HCT116 (cell line): ENCODE data around the gene MAU2. TPM values are rescaled to one million over a fixed set of nuclear protein-coding genes. Genes with fewer than 3 reads are reported as not detected.

ENCODE experiments used
- ATAC-seq: fragments of 200-7000 bp; cut with Tn5 transposase; 2 replicates; pipeline ENCODE4 v1.9.1; 2020; ENCODE audit warnings: mild to moderate bottlenecking, moderate library complexity
- BruUV-seq: library from RNA; stranded (reverse); fragments of 400-500 nt; replicated peaks from 2 replicates; lab custom pipeline; 2021; lab: Mats Ljungman, UMichigan
- CTCF ChIA-PET: fragments of 300-600 bp; sonication (Branson Sonifier 250); formaldehyde crosslinking; loops from one replicate; lab custom pipeline; 2021; ENCODE audit warnings: antibody characterized with exemption; lab: Charles Lee
- POLR2A ChIA-PET: fragments of 300-600, 350-600 bp; sonication (Branson Sonifier 250); formaldehyde crosslinking; loops from one replicate; lab custom pipeline; 2021; ENCODE audit warnings: antibody characterized with exemption; lab: Charles Lee
- RAD21 ChIA-PET, 2 experiments: fragments of 300-600 bp; sonication (Branson Sonifier 250); formaldehyde crosslinking; loops; one replicate each; lab custom pipeline; 2023; ENCODE audit warnings: low total read pairs in 2 of 2; ENCODE audit not compliant: uncharacterized antibody in 2 of 2, unreplicated experiment in 2 of 2, low non-redundant PET in 1 of 2; lab: Charles Lee
- DNase-seq: peaks from one replicate; pipeline ENCODE4 v3.0.0-alpha.2; 2010; ENCODE audit warnings: low read depth, low spot score
- H2AFZ ChIP-seq: fragments of 200-600 bp; shearing (Covaris generic), sonication (generic); 2 replicates; pipeline ENCODE4 v1.6.1; 2017; ENCODE audit warnings: low read depth, mixed run types, mixed read lengths, antibody characterized with exemption, low read length; ENCODE audit not compliant: poor library complexity, severe bottlenecking
- H3K27ac ChIP-seq: 2 replicates; pipeline ENCODE4 v1.5.1; 2012; ENCODE audit warnings: low read depth, low read length
- H3K27me3 ChIP-seq: fragments of 200-600 bp; sonication (generic); 2 replicates; pipeline ENCODE4 v1.6.1; 2016; ENCODE audit warnings: mixed run types, low read length, mixed read lengths; ENCODE audit not compliant: insufficient read depth
- H3K36me3 ChIP-seq, 2 experiments: fragments of 200-500 bp in 1 of 2; fragments of 200-600 bp in 1 of 2; sonication (Bioruptor generic) in 1 of 2; sonication (generic) in 1 of 2; 2 replicates each; pipeline versions ENCODE4 v1.5.1 to v1.6.1; 2014 to 2016; ENCODE audit warnings: low read length in 2 of 2, inconsistent platforms in 1 of 2, mixed read lengths in 1 of 2, mixed run types in 1 of 2; ENCODE audit not compliant: insufficient read depth in 2 of 2, control insufficient read depth in 1 of 2
- H3K4me1 ChIP-seq, 2 experiments: fragments of 200-600 bp in 1 of 2; sonication (generic) in 1 of 2; 2 replicates each; pipeline versions ENCODE4 v1.5.1 to v1.6.1; 2012 to 2017; ENCODE audit warnings: low read length in 2 of 2, inconsistent platforms in 1 of 2, mild to moderate bottlenecking in 1 of 2, mixed read lengths in 1 of 2, mixed run types in 1 of 2, moderate library complexity in 1 of 2; ENCODE audit not compliant: insufficient read depth in 2 of 2, control insufficient read depth in 1 of 2
- H3K4me2 ChIP-seq: fragments of 200-600 bp; sonication (generic); 2 replicates; pipeline ENCODE4 v1.6.1; 2017; ENCODE audit warnings: mixed run types, low read length, mixed read lengths
- H3K4me3 ChIP-seq, 2 experiments: fragments of 200-600 bp in 1 of 2; sonication (generic) in 1 of 2; replicated peaks in 1 of 2; 2 replicates each; pipeline ENCODE4 v1.5.1; 2011 to 2016; ENCODE audit warnings: low read length in 2 of 2, control low read depth in 1 of 2, low read depth in 1 of 2, mild to moderate bottlenecking in 1 of 2, mixed read lengths in 1 of 2, mixed run types in 1 of 2
- H3K79me2 ChIP-seq: fragments of 200-600 bp; sonication (generic); 2 replicates; pipeline ENCODE4 v1.6.1; 2017; ENCODE audit warnings: mild to moderate bottlenecking, mixed run types, low read length, moderate library complexity, mixed read lengths; ENCODE audit not compliant: insufficient read depth
- H3K9ac ChIP-seq: fragments of 200-600 bp; sonication (generic); 2 replicates; pipeline ENCODE4 v1.6.1; 2016; ENCODE audit warnings: low read length, mixed read lengths
- H3K9me2 ChIP-seq: fragments of 200-600 bp; sonication (generic), shearing (Covaris generic); 2 replicates; pipeline ENCODE4 v1.6.1; 2017; ENCODE audit warnings: mixed run types, mild to moderate bottlenecking, moderate library complexity; ENCODE audit not compliant: insufficient read depth
- H3K9me3 ChIP-seq, 2 experiments: fragments of 200-500 bp in 1 of 2; fragments of 200-600 bp in 1 of 2; sonication (Bioruptor generic) in 1 of 2; sonication (generic) in 1 of 2; 2 replicates each; pipeline ENCODE4 v1.6.1; 2014 to 2017; ENCODE audit warnings: low read length in 2 of 2, mixed read lengths in 2 of 2, inconsistent platforms in 1 of 2, low read depth in 1 of 2, mild to moderate bottlenecking in 1 of 2, mixed run types in 1 of 2, moderate library complexity in 1 of 2; ENCODE audit not compliant: control insufficient read depth in 1 of 2, insufficient read depth in 1 of 2
- H4K20me1 ChIP-seq: fragments of 200-600 bp; sonication (generic), shearing (Covaris generic); 2 replicates; pipeline ENCODE4 v1.6.1; 2017; ENCODE audit warnings: mixed run types, mild to moderate bottlenecking, moderate library complexity; ENCODE audit not compliant: insufficient read depth
- ATF3 ChIP-seq: IDR thresholded peaks from 2 replicates; pipeline ENCODE4 v1.6.1; 2012
- CBX3 ChIP-seq: IDR thresholded peaks from 2 replicates; pipeline ENCODE4 v1.6.1; 2012; ENCODE audit warnings: low read depth
- CEBPB ChIP-seq: IDR thresholded peaks from 2 replicates; pipeline ENCODE4 v1.6.1; 2012; ENCODE audit warnings: low read depth
- CTCF ChIP-seq, 3 experiments: fragments of 200-600 bp in 1 of 3; sonication (generic) in 1 of 3; IDR thresholded peaks in 2 of 3; conservative IDR thresholded peaks in 1 of 3; 2 replicates each; pipeline ENCODE4 v1.5.1; 2012 to 2017; ENCODE audit warnings: low read depth in 2 of 3, low read length in 2 of 3, antibody characterized with exemption in 1 of 3, borderline replicate concordance in 1 of 3, control low read depth in 1 of 3, mild to moderate bottlenecking in 1 of 3, mixed read lengths in 1 of 3, mixed run types in 1 of 3, moderate library complexity in 1 of 3; ENCODE audit not compliant: insufficient read depth in 1 of 3
- EGR1 ChIP-seq: IDR thresholded peaks from 2 replicates; pipeline ENCODE4 v1.6.1; 2012; ENCODE audit warnings: low read depth
- ELF1 ChIP-seq: IDR thresholded peaks from 2 replicates; pipeline ENCODE4 v1.6.1; 2012; ENCODE audit warnings: low read depth, borderline replicate concordance
- FOSL1 ChIP-seq: IDR thresholded peaks from 2 replicates; pipeline ENCODE4 v1.6.1; 2012; ENCODE audit warnings: low read depth
- JUND ChIP-seq: IDR thresholded peaks from 2 replicates; pipeline ENCODE4 v1.6.1; 2012
- MAX ChIP-seq: IDR thresholded peaks from 2 replicates; pipeline ENCODE4 v1.6.1; 2012
- POLR2A ChIP-seq: IDR thresholded peaks from 2 replicates; pipeline ENCODE4 v1.7.0; 2011; ENCODE audit warnings: borderline replicate concordance; ENCODE audit not compliant: insufficient read depth, insufficient read length; ENCODE audit errors: extremely low read depth
- POLR2AphosphoS5 ChIP-seq: IDR thresholded peaks from 2 replicates; pipeline ENCODE4 v1.6.1; 2011; ENCODE audit warnings: mild to moderate bottlenecking, low read depth, low read length, moderate library complexity
- RAD21 ChIP-seq: IDR thresholded peaks from 2 replicates; pipeline ENCODE4 v1.6.1; 2012; ENCODE audit warnings: low read depth, mild to moderate bottlenecking
- REST ChIP-seq: IDR thresholded peaks from 2 replicates; pipeline ENCODE4 v1.6.1; 2012; ENCODE audit warnings: low read depth
- SIN3A ChIP-seq: IDR thresholded peaks from 2 replicates; pipeline ENCODE4 v1.6.1; 2012; ENCODE audit warnings: low read depth
- SRF ChIP-seq: IDR thresholded peaks from 2 replicates; pipeline ENCODE4 v1.6.1; 2012; ENCODE audit warnings: low read depth
- TCF7L2 ChIP-seq: IDR thresholded peaks from 2 replicates; pipeline ENCODE4 v1.7.0; 2011; ENCODE audit warnings: borderline replicate concordance, inconsistent platforms; ENCODE audit not compliant: insufficient read depth, insufficient read length; ENCODE audit errors: extremely low read depth
- ZBTB33 ChIP-seq: IDR thresholded peaks from 2 replicates; pipeline ENCODE4 v1.6.1; 2011; ENCODE audit warnings: mild to moderate bottlenecking, low read length, moderate library complexity; ENCODE audit not compliant: insufficient replicate concordance; ENCODE audit errors: extremely low read depth
- ZFX ChIP-seq: fragments of 450-650 bp; IDR thresholded peaks from 2 replicates; pipeline ENCODE4 v1.6.1; 2017
- intact Hi-C: fragments of 100-400 bp; cut with micrococcal nuclease; formaldehyde crosslinking; loops from 2 replicates; pipeline ENCODE4 v1.10.0; 2022
- total RNA-seq: library from RNA; stranded (reverse); gene quantifications from one replicate; pipeline ENCODE4 v1.2.1, GENCODE V29; 2021; ENCODE audit not compliant: unreplicated experiment

MAU2 gene
- total RNA-seq, 1 experiment from 2014 or later, result 36.2 TPM

GRCh38 chr19:19300613-19301012, 20.0 kb upstream of the MAU2 start:
- H3K9ac ChIP-seq, result no peak overlapping the region
- peaks cover 12 to 24% of the 10 kb centered on the region in 2 experiments for H3K36me3 ChIP-seq
- ATAC-seq, result no peak
- H3K4me3 ChIP-seq, result no peak overlapping the region
- TF ChIP-seq JUND (no peak), TCF7L2 (no peak), ELF1 (no peak), CEBPB (no peak), ATF3 (no peak), ZBTB33 (no peak), MAX (no peak), POLR2A (no peak), FOSL1 (no peak), REST (no peak), CBX3 (no peak), POLR2AphosphoS5 (no peak), EGR1 (no peak), CTCF (IDR thresholded peaks at IDR 0.05 in 2 of 3, conservative IDR thresholded peaks at IDR 0.05 in 1 of 3; ENCODE audit: borderline replicate concordance in 1 of 3, insufficient read depth in 1 of 3, low read depth in 2 of 3, low read length in 2 of 3) (no peak), SIN3A (no peak), ZFX (no peak), SRF (no peak), RAD21 (no peak)
- ChIA-PET POLR2A (no interaction called here), RAD21 (no interaction called here), CTCF (no interaction called here)
- no peak overlapping the region for H2AFZ ChIP-seq
- no peak overlapping the region for H3K4me2 ChIP-seq
- no peaks in the 10 kb centered on the region for H3K79me2 ChIP-seq
- H3K9me3 ChIP-seq, result no peaks in the 10 kb centered on the region
- no peak for DNase-seq
- H3K4me1 ChIP-seq, result no peaks in the 10 kb centered on the region
- H3K27ac ChIP-seq, result no peak overlapping the region
- no TSS peak for BruUV-seq
- no peaks in the 10 kb centered on the region for H3K9me2 ChIP-seq
- no peaks in the 10 kb centered on the region for H4K20me1 ChIP-seq
- no peaks in the 10 kb centered on the region for H3K27me3 ChIP-seq
- intact Hi-C loops, result no loop called here
